Sigmoid colon (tissue), 7 donors: Measurements from ENCODE around the gene SERPINA5. TPM values are rescaled to one million over a fixed set of nuclear protein-coding genes. Genes with fewer than 3 reads are reported as not detected.

Experiments used
- DNase-seq: peaks from one replicate; pipeline ENCODE4 v3.0.0-alpha.2; 2019
- H3K27ac ChIP-seq, 4 donors: fragments of 200-600 bp; sonication (generic); one replicate each; pipeline ENCODE4 v1.5.1; 2016 to 2019; ENCODE audit warnings: mild to moderate bottlenecking in 1 of 4
- H3K27me3 ChIP-seq, 3 donors: fragments of 200-600 bp; sonication (generic); one replicate each; pipeline ENCODE4 v1.5.1; 2019; ENCODE audit warnings: mild to moderate bottlenecking in 1 of 3
- H3K36me3 ChIP-seq, 4 donors: fragments of 200-600 bp; sonication (generic); one replicate each; pipeline ENCODE4 v1.5.1; 2016 to 2019
- H3K4me1 ChIP-seq, 4 donors: fragments of 200-600 bp; sonication (generic); one replicate each; pipeline ENCODE4 v1.5.1; 2017 to 2019
- H3K4me3 ChIP-seq, 4 donors: fragments of 200-600 bp; sonication (generic); one replicate each; pipeline ENCODE4 v1.5.1; 2017 to 2019; ENCODE audit warnings: mild to moderate bottlenecking in 2 of 4, moderate library complexity in 1 of 4
- H3K9me3 ChIP-seq, 4 donors: fragments of 200-600 bp in 3 of 4; sonication (generic) in 3 of 4; one replicate each; pipeline versions ENCODE4 v1.5.1 to v1.6.1; 2013 to 2019
- EP300 ChIP-seq, 4 donors: sonication (generic); formaldehyde crosslinking; IDR thresholded peaks; one replicate each; pipeline ENCODE4 v1.6.1; 2017; ENCODE audit warnings: antibody characterized with exemption in 4 of 4
- POLR2A ChIP-seq, 2 donors: fragments of 450-650 bp; IDR thresholded peaks; one replicate each; pipeline ENCODE4 v1.6.1; 2016; ENCODE audit warnings: antibody characterized with exemption in 2 of 2, mild to moderate bottlenecking in 2 of 2, moderate library complexity in 2 of 2
- POLR2AphosphoS5 ChIP-seq, 4 donors: sonication (generic); formaldehyde crosslinking; IDR thresholded peaks; one replicate each; pipeline ENCODE4 v1.6.1; 2017; ENCODE audit warnings: antibody characterized with exemption in 4 of 4
- WGBS, 2 donors: extraction: QIAGEN DNeasy Blood & Tissue Kit; methylation state at CpG; one replicate each; pipeline ENCODE4 v1.1.7; 2013; 5-methylcytosine and 5-hydroxymethylcytosine counted together
- intact Hi-C: fragments of 100-400 bp; cut with DNase I; formaldehyde crosslinking; loops from one replicate; pipeline ENCODE4 v1.15.1; 2023
- polyA plus RNA-seq, 3 donors: library from polyadenylated mRNA; stranded (reverse); fragments of 200-250 nt; gene quantifications; one replicate each; pipeline ENCODE4 v1.2.3, GENCODE V29; 2013
- total RNA-seq, 4 donors: library from RNA; depleted of rRNA; stranded (reverse); fragments of >200 nt; gene quantifications; one replicate each; pipeline ENCODE4 v1.1.0, GENCODE V29; 2016
- TF ChIP-seq, protein P1 (sequence below), 4 experiments: fragments of 450-650 bp in 3 of 4; fragments of 200-600 bp in 1 of 4; IDR thresholded peaks; one replicate each; pipeline ENCODE4 v1.5.1; 2016 to 2019; ENCODE audit warnings: antibody characterized with exemption in 4 of 4, mild to moderate bottlenecking in 3 of 4, moderate library complexity in 2 of 4
- donor health status: healthy with polysubstance abuse.
- donor health status: Bipolar disorder and iron deficiency.
- donor health status: healthy.

The SERPINA5 gene
- total and polyA plus RNA-seq, 7 donors: 0.69 to 9.3 (median 3.2) TPM; not detected in 1

DNA sequence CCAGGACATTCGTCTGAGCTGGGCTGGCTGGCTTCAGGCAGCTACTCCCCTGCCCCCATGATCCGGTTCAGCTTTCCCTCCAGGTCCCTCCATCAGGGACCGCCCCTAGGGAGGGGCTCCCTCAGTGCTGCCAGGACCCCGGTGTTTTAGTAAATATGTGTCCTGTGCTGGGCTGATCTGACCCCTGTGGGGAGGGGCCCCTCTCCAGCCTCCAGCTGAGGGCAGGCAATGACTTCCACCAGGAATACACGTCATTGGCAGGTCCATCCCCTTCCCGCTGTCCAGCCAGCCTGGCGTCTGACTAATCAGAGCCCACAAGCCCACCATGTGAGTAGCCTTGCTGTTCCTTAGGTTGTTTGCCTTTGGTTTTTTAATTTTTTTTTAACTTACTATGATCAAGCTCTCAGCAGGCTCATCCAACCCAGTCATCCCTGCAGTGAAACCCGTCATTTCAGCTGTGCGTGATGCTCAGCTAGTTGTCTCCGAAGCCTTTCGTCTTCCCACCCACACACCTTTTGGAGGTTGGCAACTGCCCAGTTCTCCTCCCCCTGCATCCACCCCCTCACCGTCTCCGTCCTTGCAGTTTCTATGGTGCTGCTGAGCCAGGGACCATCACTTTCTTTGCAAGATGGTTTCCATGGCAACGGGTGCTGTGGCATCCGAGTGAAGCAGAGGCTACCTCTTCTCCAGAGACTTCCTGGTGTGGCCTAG is 35.9 kb upstream of the SERPINA5 start:
- no peak overlapping the region for H3K4me3 ChIP-seq
- intact Hi-C loops: no loop called here
- no peak for TF ChIP-seq POLR2AphosphoS5 (IDR thresholded peaks at IDR 0.05)
- TF ChIP-seq POLR2A (IDR thresholded peaks at IDR 0.05): no peak
- TF ChIP-seq, protein P1, sequence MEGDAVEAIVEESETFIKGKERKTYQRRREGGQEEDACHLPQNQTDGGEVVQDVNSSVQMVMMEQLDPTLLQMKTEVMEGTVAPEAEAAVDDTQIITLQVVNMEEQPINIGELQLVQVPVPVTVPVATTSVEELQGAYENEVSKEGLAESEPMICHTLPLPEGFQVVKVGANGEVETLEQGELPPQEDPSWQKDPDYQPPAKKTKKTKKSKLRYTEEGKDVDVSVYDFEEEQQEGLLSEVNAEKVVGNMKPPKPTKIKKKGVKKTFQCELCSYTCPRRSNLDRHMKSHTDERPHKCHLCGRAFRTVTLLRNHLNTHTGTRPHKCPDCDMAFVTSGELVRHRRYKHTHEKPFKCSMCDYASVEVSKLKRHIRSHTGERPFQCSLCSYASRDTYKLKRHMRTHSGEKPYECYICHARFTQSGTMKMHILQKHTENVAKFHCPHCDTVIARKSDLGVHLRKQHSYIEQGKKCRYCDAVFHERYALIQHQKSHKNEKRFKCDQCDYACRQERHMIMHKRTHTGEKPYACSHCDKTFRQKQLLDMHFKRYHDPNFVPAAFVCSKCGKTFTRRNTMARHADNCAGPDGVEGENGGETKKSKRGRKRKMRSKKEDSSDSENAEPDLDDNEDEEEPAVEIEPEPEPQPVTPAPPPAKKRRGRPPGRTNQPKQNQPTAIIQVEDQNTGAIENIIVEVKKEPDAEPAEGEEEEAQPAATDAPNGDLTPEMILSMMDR (IDR thresholded peaks at IDR 0.05): no peak
- TF ChIP-seq EP300 (IDR thresholded peaks at IDR 0.05): no peak
- no peaks in the 10 kb centered on the region for H3K4me1 ChIP-seq
- no peaks in the 10 kb centered on the region for H3K9me3 ChIP-seq
- WGBS, 2 donors: 70 to 83% methylated on average over 15 of the region's 15 CpGs
- H3K36me3 ChIP-seq: no peaks in the 10 kb centered on the region
- no peak for DNase-seq
- H3K27me3 ChIP-seq: peaks cover 0 to 15% (median 5%) of the 10 kb centered on the region in 3 donors
- H3K27ac ChIP-seq: no peak overlapping the region

DNA sequence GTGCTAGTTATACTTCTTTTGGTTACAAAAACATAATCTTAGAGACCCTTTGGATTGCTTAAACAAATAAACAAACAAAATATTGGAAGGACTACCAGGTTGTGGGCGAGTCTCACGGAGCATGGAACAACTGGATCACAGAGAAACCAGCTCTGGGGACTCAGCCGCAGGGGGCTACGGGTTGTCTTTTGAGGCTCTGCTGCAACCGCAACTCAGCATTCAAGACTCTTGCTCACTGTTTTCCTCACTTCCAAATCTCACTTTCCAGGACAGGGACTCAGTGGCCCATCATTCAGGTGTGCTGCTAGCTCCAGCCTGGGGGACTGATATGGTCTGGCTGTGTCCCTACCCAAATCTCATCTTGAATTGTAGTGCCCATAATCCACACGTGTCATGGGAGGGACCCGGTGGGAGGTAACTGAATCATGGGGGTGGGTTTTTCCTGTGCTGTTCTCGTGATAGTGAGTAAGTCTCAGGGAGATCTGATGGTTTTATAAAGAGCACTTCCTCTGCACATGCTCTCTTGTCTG is 34.0 kb upstream of the SERPINA5 start:
- Histone ChIP-seq H3K36me3 (no peaks in the 10 kb centered on the region), H3K4me1 (no peaks in the 10 kb centered on the region), H3K27ac (no peak overlapping the region), H3K9me3 (no peaks in the 10 kb centered on the region), H3K4me3 (no peak overlapping the region), H3K27me3 (peaks cover 0 to 15% (median 5%) of the 10 kb centered on the region in 3 donors)
- WGBS, 2 donors: 92 to 93% methylated on average over 8 of the region's 8 CpGs
- no peak for TF ChIP-seq POLR2A (IDR thresholded peaks at IDR 0.05)
- TF ChIP-seq POLR2AphosphoS5 (IDR thresholded peaks at IDR 0.05): no peak
- TF ChIP-seq EP300 (IDR thresholded peaks at IDR 0.05): no peak
- TF ChIP-seq, protein P1 (IDR thresholded peaks at IDR 0.05): no peak
- intact Hi-C loops: no loop called here
- DNase-seq: no peak

DNA sequence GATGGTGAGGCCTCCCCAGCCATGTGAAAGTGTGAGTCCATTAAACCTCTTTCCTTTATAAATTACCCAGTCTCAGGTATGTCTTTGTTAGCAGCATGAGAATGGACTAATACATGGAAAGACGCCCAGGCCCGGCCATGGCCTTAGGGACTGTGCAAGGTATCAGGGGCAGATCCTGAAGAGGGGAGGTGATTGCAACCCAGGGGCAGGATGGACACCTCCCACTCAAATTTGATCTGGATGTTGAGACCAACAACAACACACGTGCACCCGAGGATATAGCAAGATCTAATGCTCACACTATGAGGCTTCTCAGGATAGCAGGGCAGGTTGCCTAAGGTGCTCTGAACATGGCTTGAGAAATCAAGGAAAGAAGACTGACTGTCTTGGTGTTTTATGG is 33.5 kb upstream of the SERPINA5 start:
- Histone ChIP-seq H3K4me1 (no peaks in the 10 kb centered on the region), H3K27ac (no peak overlapping the region), H3K27me3 (peaks cover 0 to 15% (median 5%) of the 10 kb centered on the region in 3 donors), H3K9me3 (no peaks in the 10 kb centered on the region), H3K4me3 (no peak overlapping the region), H3K36me3 (no peaks in the 10 kb centered on the region)
- intact Hi-C loops: no loop called here
- TF ChIP-seq EP300 (IDR thresholded peaks at IDR 0.05): no peak
- TF ChIP-seq POLR2AphosphoS5 (IDR thresholded peaks at IDR 0.05): no peak
- TF ChIP-seq, protein P1 (IDR thresholded peaks at IDR 0.05): no peak
- no peak for TF ChIP-seq POLR2A (IDR thresholded peaks at IDR 0.05)
- no peak for DNase-seq
- 67 to 87% methylated on average over 4 of the region's 4 CpGs for WGBS, 2 donors

DNA sequence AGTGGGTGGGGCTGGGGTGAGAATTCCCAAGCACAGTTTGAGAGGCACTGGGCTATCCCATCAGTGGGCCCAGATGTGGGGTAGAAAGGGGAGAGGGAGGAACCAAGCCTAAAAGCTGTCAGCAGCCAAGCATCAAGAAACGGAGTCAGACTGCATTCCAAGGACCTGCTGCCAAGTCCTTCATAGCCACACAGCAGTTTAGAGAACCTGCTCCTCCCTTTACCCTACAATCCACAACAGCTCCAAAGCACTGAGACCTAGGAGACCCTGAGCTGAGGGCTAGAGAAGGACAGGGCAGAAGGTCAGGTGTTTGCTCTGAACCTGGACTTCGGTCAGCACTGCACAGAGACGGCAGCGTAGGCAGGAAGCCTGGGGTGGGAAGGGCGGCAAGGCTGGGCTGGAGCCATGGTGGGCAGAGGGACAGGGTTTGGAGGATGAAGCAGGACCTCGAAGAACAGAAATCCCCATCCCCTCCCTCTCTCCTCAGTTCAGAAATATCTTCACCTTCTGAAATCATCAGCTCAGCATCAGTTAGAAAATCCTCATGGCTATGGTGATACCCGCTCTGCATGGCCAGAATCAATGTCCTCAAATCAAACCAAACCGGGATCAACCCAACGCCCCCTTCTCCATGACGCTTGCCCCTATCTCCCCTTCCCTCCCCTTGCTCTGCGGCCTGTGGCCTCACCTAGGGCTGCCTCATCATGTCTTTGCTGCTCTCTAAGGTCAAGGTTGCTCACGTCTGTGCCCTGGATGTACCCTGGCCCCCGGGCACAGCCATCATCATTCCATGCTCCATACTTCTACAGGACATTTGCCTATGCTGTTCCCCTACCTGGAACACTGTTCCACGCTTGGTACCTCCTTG is 32.9 kb upstream of the SERPINA5 start:
- H3K4me1 ChIP-seq: no peaks in the 10 kb centered on the region
- intact Hi-C loops: no loop called here
- DNase-seq: no peak
- no peaks in the 10 kb centered on the region for H3K9me3 ChIP-seq
- H3K27ac ChIP-seq: no peak overlapping the region
- no peak overlapping the region for H3K4me3 ChIP-seq
- TF ChIP-seq, protein P1 (IDR thresholded peaks at IDR 0.05): no peak
- no peak for TF ChIP-seq EP300 (IDR thresholded peaks at IDR 0.05)
- no peaks in the 10 kb centered on the region for H3K36me3 ChIP-seq
- 84 to 87% methylated on average over 14 of the region's 14 CpGs for WGBS, 2 donors
- peaks cover 0 to 15% (median 5%) of the 10 kb centered on the region in 3 donors for H3K27me3 ChIP-seq
